HL-60 (cell line): Measurements from ENCODE around the gene TRIP10.

Experiments used
- DNase-seq, 2 experiments: peaks; one replicate each; pipeline ENCODE4 v3.0.0-alpha.2; 2010 to 2020; ENCODE audit warnings: low read depth in 1 of 2, low spot score in 1 of 2
- H3K27ac ChIP-seq: fragments of 250-450 bp; sonication (Bioruptor Pico); replicated peaks from 2 replicates; pipeline ENCODE4 v1.5.1; 2020; ENCODE audit warnings: mild to moderate bottlenecking, moderate library complexity
- H3K27me3 ChIP-seq: fragments of 250-450 bp; sonication (Bioruptor Pico); 2 replicates; pipeline ENCODE4 v1.5.1; 2021; ENCODE audit warnings: mild to moderate bottlenecking, moderate library complexity; ENCODE audit not compliant: insufficient read depth, poor library complexity, severe bottlenecking
- H3K4me3 ChIP-seq: replicated peaks from 2 replicates; pipeline ENCODE4 v1.5.1; 2011; ENCODE audit warnings: mild to moderate bottlenecking, control low read depth, low read length; ENCODE audit not compliant: insufficient read depth
- CTCF ChIP-seq: IDR thresholded peaks from one replicate; pipeline ENCODE4 v1.5.1; 2011; ENCODE audit warnings: low read length, control low read depth, inconsistent platforms; ENCODE audit not compliant: insufficient read depth
- GABPA ChIP-seq: IDR thresholded peaks from 2 replicates; pipeline ENCODE4 v1.6.1; 2012; ENCODE audit warnings: low read depth
- POLR2AphosphoS5 ChIP-seq: IDR thresholded peaks from 2 replicates; pipeline ENCODE4 v1.6.1; 2012; ENCODE audit warnings: low read depth
- REST ChIP-seq: IDR thresholded peaks from 2 replicates; pipeline ENCODE4 v1.6.1; 2012; ENCODE audit warnings: low read depth; ENCODE audit not compliant: insufficient replicate concordance
- SPI1 ChIP-seq: IDR thresholded peaks from 2 replicates; pipeline ENCODE4 v1.6.1; 2012; ENCODE audit warnings: low read depth, mild to moderate bottlenecking, borderline replicate concordance

TRIP10 gene

GRCh38 chr19:6694147-6694815, 45.2 kb upstream of the TRIP10 start:
- Histone ChIP-seq H3K27ac (no peak overlapping the region), H3K4me3 (no peak overlapping the region), H3K27me3 (no peaks in the 10 kb centered on the region)
- no peak for DNase-seq
- TF ChIP-seq REST (no peak), CTCF (no peak), GABPA (no peak), SPI1 (no peak), POLR2AphosphoS5 (no peak)

GRCh38 chr19:6696239-6696820, 43.1 kb upstream of the TRIP10 start:
- DNase-seq, result no peak
- H3K27ac ChIP-seq, result no peak overlapping the region
- H3K4me3 ChIP-seq, result no peak overlapping the region
- TF ChIP-seq POLR2AphosphoS5, result no peak
- TF ChIP-seq GABPA, result no peak
- TF ChIP-seq SPI1, result no peak
- no peak for TF ChIP-seq REST
- no peak for TF ChIP-seq CTCF
- H3K27me3 ChIP-seq, result no peaks in the 10 kb centered on the region

DNA sequence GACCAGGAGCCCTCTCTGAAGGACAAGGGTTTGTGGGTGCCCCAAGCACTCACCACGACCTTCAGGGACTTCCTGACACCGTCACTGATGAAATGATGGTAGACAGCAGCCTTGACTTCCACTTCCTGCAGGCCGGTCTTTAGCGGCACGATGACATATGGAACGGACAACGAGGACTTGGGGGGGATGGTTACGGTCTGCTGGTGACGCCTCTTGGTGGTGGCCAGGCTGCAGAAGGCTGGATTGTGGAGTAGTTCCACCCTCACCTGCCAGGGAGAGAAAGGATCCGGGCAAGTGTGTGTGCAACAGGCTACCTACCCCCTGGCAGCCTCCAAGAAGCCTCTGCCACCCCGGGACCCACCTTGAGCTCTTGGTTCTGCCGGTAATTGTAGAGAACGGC, 42.2 kb upstream of the TRIP10 start:
- DNase-seq, result no peak
- TF ChIP-seq REST (no peak), POLR2AphosphoS5 (no peak), GABPA (no peak), CTCF (no peak), SPI1 (no peak)
- no peak overlapping the region for H3K27ac ChIP-seq
- H3K4me3 ChIP-seq, result no peak overlapping the region
- no peaks in the 10 kb centered on the region for H3K27me3 ChIP-seq
